MV-4-11 (cell line): Measurements from ENCODE around the gene ZNF394.

Experiments used
- DNase-seq: peaks from one replicate; lab custom pipeline; 2025; lab: John Stamatoyannopoulos, UW

Gene ZNF394

DNA sequence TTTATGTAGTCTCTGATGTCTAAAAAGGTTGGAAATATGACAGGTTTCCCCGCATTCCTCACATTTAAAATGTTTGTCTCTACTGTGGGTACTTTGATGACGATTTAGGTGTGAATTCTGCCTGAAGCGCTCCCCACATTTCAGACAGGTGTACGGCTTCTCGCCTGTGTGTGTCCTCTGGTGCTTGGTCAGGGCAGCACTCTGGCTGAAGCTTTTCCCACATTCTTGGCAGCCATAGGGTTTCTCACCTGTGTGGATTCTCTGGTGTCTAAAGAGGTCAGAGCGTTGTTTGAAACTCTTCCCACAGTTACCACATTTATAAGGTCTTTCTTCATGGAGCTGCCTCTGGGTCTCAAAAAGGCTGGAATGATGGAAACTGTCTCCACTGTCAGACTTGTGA, 6.3 kb downstream of the ZNF394 start:
- no peak for DNase-seq

GRCh38 chr7:99490878-99491277, 9.2 kb downstream of the ZNF394 start:
- no peak for DNase-seq

DNA sequence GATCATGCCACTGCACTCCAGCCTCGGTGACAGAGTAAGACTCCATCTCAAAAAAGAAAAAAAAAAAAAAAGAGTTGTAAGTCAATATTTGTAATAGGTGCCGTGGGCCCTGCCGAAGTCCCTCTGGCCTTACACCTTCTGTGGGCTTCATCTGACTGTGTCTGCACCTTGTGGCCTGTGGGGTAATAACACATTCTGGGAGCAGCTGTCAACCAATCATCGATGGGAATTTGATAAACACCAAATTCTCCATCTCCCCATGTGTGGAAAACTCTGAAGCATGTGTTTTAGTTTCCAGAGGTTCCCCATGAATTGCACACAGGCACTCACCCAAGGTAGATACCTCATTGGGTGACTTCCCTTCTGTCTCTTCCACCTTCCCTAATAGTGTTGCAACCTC, 10.8 kb downstream of the ZNF394 start:
- DNase-seq = no peak

GRCh38 chr7:99485094-99485493, 15.0 kb downstream of the ZNF394 start:
- DNase-seq = no peak

DNA sequence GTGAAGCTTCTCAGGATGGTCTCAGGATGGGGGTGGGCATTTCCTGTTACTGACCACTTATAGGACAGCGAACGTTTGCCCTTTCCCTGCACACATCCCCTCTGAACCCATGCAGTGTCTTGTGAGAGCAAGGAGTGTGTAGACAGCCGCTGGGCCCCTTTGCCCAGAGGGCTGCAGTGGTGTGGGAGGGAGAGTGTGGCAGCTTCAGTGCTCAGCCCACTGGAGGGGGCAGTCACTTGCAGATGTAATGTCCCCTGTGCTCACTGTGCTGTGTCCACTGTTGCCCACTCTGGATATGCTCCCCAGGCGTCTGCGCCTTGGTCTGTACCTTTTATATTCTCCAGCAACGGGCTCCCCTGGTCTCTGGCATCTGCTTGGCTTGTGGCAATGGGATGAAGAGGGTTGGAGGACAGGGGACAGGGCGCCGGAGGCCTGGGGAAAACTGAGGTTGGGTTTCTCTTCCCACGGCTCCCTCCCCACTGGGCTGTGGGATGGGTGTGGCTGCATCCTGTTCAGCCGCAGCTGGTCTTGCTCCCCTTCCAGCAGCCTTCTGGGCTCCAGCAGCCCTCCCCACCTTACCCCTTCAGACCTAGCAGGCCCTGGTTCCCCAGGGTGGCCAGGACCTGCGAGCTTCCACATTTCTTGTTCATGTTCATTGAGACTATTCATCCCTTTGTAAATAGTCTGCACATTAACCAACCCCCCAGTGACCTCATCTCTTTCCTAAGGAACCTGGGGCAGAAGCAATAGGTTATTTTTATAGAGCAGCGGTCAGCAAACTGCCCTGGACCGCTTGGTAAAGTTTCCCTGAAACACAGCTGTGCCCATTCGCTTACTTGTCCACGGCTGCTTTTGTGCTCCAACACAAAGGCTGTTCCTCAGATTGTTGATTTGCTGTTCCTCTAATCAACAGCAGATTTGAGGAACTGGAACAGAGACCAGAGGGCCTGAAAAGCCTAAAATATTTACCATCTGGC, 21.3 kb downstream of the ZNF394 start:
- peak; percentile 83 for DNase-seq

DNA sequence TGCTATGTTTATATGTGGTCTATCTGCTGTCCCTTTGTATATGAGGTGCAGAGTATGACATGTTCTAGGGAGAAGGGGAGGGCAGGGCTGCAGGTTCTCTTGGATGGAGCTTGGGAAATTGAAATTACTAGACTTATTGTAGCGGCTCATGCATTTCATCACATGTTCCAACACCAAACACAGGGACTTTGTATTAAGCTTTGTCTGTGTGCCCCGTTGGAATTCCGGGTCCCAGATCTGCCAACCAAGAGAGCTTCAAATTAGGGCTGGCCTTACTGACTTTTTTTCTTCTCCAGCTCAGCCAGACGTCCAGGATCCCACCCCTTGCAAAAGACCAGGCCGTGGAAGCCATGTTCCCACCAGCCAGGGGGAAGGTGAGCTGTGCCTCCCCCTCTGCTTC, 24.0 kb downstream of the ZNF394 start:
- DNase-seq = no peak

GRCh38 chr7:99473315-99473596, 26.8 kb downstream of the ZNF394 start:
- peak; percentile 84 for DNase-seq

- peak; percentile 95 for DNase-seq
Observed at GRCh38 chr7:99472561-99473314, 27.3 kb downstream of the ZNF394 start, which contains the start of gene ZNF789. Gene ZNF789 (plus strand): TSS chr7:99472890. CDS start chr7:99476457, 3,567 bp downstream.

DNA sequence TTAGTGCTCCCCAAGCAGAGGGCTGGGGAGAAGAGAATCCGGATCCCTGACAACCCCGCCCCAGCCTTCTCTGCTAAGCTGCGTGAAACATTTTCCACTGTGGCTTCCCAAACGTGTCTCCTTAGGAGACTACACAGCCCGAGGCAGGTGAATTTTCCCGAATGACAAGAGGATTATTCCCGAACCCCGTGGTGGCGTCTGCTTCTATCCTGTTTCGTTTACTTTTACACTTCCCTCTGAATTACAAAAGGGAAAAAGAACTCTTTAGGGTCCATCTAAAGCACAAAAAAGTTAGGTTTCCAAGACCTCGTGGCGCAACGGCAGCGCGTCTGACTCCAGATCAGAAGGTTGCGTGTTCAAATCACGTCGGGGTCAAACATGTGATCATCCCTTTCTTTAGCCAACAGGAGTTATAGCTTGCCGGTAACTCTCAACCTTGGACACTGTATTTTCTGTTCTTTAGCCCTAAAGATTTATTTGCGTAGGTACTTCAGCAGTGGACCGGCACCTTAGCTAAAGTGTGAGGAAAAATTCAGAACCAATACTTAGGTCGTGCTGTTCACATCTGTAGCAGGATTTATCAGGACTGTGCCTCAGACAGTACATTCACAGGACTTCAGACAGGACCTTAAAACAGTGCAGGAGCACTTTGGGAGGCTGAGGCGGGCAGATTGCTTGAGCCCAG, 30.6 kb downstream of the ZNF394 start:
- DNase-seq = no peak

DNA sequence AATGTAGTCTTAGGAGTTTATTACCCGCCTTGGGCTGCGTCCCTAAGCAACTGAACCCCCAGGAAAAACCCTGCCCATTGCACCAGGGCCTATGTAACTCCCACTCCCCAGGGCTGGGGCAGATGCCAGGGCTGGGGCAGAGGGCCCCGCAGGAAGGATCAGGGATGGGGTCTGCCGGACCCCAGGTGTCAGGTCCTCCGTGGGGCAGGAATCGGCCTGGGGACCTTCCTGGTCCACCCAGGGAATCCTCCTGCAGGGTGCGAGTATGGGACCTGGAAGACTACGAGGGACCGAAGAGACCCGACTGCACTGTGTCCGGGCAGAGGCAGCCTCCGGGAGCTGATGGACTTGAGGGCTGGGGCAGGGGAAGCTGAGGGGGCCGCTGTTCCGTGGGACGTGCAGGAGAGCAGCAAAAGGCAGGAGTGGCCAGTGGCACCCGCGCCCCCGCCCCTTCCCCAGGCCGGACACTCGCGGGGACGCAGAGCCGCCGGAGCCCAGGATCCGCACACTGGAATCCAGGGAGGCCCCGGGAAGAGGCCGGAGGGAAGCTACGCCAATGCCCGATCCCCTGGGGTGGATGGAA, 31.7 kb downstream of the ZNF394 start:
- no peak for DNase-seq

DNA sequence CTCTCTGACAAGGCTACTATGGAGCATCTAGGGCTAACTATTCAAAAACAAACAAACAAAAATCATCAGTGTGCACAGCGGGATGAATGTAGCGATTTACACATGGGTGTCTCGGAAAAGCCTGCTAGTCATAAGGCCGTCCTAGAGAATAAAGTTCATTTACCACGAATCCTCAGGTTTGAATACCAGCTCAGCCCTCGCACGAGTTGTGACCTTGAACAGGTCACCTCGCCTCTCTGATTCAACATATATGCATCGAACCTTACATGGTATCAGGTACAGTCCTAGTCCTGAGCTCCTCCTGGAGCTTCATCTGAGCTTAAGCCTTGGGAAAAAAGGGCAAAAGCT, 34.7 kb downstream of the ZNF394 start:
- DNase-seq = no peak

GRCh38 chr7:99461221-99461620, 38.9 kb downstream of the ZNF394 start:
- no peak for DNase-seq

DNA sequence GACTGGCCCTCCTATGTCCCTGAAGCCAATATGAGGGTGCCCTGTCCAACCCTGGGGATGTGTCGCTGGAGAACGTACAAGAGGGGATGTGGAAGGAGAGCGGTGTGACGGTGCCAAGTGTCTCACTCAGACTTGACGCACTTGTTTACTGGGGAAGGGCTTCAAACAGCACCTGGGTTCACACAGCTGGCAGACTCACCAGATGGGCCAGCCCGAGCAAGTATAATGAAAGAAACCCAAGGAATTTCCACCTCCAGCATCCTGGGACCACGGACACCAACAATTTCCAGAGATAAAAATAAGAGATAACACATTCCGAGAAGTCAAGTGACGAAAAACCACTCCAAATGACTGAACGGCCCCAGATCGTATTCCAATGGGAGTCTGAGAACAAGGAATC, 39.4 kb downstream of the ZNF394 start:
- no peak for DNase-seq

GRCh38 chr7:99459087-99459486, 41.0 kb downstream of the ZNF394 start:
- peak; percentile 46 for DNase-seq

GRCh38 chr7:99457650-99458493, 42.2 kb downstream of the ZNF394 start:
- DNase-seq = no peak

DNA sequence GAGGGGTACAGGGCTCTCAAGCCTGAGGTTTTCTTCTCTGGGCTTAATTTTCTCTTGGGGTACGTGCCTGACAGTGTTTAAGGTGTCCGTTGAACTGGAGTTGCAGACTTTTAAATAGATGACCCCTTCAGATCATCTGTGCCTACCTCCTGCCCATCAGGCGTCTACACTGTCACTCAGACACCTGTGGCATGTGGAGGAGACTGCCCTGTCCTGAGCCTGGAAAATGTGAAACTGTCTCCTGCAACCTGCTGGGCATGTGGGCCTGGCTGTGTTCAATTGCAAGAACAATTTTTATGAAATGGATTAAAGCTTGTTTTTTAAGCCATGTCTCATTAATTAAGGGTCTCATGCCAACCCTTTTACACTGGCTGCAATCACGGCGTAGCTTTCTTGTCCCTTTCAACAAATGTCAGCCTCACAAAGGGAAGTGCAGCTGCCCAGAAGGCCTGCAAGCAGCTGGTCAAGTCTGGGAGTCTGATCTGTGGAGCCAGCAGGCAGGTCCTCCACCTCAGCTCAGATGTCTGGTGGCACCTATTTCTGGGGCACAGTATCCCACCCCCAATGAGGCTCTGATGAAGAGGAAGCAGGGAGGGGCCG, 42.9 kb downstream of the ZNF394 start:
- DNase-seq = no peak

DNA sequence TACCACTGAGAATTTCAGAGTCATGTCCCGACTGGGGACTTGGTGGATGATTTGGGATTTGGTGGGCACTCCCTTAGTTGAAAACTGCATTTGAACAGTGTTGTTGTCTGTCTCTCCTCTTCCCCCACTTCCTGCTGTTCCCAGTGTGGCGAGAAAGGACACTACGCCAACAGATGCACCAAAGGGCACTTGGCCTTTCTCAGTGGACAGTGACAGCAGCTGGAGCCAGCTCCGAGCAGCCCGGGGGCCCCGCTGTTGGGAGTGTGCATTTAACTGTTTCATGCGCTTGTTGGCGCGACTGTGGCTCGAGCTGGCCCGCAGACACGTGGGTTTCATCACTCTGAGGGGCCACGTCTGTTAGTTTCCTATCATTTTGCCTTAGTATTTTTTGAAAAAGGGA, 43.8 kb downstream of the ZNF394 start:
- no peak for DNase-seq

- DNase-seq = no peak
Observed at GRCh38 chr7:99455874-99456273, 44.2 kb downstream of the ZNF394 start.

DNA sequence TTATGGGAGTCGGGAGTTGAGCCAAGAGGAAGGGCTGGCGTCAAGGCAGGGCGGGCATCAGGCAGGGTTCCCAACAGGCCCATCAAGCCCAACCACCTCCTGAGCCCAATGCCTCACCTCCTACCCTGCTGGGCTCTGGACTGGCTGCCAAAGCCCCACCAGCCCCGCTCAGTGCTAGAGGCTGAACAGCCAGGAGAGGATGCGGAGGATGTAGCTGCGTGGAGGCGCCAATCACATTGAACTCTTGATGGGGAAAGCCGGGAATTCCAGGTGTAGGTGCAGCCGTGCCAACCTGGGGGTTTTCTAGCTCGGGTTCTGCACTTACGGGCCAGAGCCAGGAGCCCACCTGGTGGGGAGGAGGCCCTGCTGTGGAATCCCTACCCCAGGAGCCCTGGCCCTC, 47.0 kb downstream of the ZNF394 start:
- no peak for DNase-seq

DNA sequence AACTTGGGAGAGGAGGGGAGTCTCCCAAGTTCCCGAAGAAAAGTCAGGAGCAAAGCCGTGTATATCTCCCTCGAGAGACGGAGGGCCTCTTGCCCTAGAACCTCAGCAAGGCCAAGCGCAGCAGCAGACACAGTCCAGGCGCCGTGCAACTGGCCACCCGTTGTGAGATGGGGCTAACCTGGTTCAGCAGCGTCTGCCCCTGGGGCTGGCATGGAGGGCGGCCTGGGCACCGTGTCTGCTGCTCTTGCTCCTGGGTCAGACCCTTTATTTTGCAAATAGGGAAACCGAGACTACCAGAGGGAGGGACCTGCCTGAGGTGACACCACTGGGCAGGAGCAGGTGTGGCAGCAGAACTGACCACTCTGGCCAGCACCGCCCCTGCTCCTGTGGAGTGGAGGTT, 47.5 kb downstream of the ZNF394 start:
- no peak for DNase-seq

- no peak for DNase-seq
Observed at GRCh38 chr7:99451936-99452335, 48.1 kb downstream of the ZNF394 start.
